GM12891 (cell line): ENCODE data around the gene PDLIM1.

Experiments
- POLR2A ChIP-seq: IDR thresholded peaks from 2 replicates; pipeline ENCODE4 v1.6.1; 2011; ENCODE audit warnings: low read depth, low read length, control low read depth
- POLR2AphosphoS5 ChIP-seq: IDR thresholded peaks from 2 replicates; pipeline ENCODE4 v1.6.1; 2011; ENCODE audit warnings: low read depth, low read length, control low read depth
- SPI1 ChIP-seq: IDR thresholded peaks from 2 replicates; pipeline ENCODE4 v1.6.1; 2011; ENCODE audit warnings: low read depth, low read length, control low read depth
- TAF1 ChIP-seq: IDR thresholded peaks from 2 replicates; pipeline ENCODE4 v1.6.1; 2011; ENCODE audit warnings: low read depth, low read length, control low read depth

GRCh38 chr10:95305606-95306317 is 15.0 kb upstream of the PDLIM1 start:
- no peak for TF ChIP-seq TAF1
- no peak for TF ChIP-seq POLR2AphosphoS5
- no peak for TF ChIP-seq POLR2A
- no peak for TF ChIP-seq SPI1
